Mesendoderm (in vitro differentiated cells): ENCODE measurements around the gene BCLAF3.
A peak's percentile ranks its signal among the peaks of the same experiment; 100 is the strongest.

Experiments
- DNase-seq: peaks from one replicate; pipeline ENCODE4 v3.0.0; 2013
- H2AK5ac ChIP-seq: 2 replicates; pipeline ENCODE4 v1.6.1; 2013; ENCODE audit warnings: low read length, inconsistent platforms
- H2BK120ac ChIP-seq: 2 replicates; pipeline ENCODE4 v1.6.1; 2013; ENCODE audit warnings: low read depth, mild to moderate bottlenecking, low read length, moderate library complexity, mixed read lengths
- H2BK15ac ChIP-seq: replicated peaks from 2 replicates; pipeline ENCODE4 v1.6.1; 2013; ENCODE audit warnings: low read depth, mild to moderate bottlenecking, moderate library complexity
- H2BK5ac ChIP-seq: 2 replicates; pipeline ENCODE4 v1.6.1; 2013; ENCODE audit warnings: low read length, inconsistent platforms
- H3K18ac ChIP-seq: 2 replicates; pipeline ENCODE4 v1.6.1; 2013; ENCODE audit warnings: mild to moderate bottlenecking, low read length, mixed read lengths
- H3K23ac ChIP-seq: one replicate; pipeline ENCODE4 v1.6.1; 2013; ENCODE audit warnings: low read length
- H3K27ac ChIP-seq: 2 replicates; pipeline ENCODE4 v1.5.1; 2013; ENCODE audit warnings: low read depth, mild to moderate bottlenecking, inconsistent platforms, low read length, moderate library complexity
- H3K27me3 ChIP-seq: 2 replicates; pipeline ENCODE4 v1.6.1; 2013; ENCODE audit warnings: low read length, control low read depth, mild to moderate bottlenecking, inconsistent platforms; ENCODE audit not compliant: insufficient read depth, poor library complexity
- H3K36me3 ChIP-seq: 2 replicates; pipeline ENCODE4 v1.6.1; 2013; ENCODE audit warnings: low read length, inconsistent platforms; ENCODE audit not compliant: control insufficient read depth, insufficient read depth
- H3K4ac ChIP-seq: one replicate; pipeline ENCODE4 v1.6.1; 2013; ENCODE audit warnings: low read depth, mild to moderate bottlenecking, low read length, moderate library complexity
- H3K4me1 ChIP-seq: 2 replicates; pipeline ENCODE4 v1.6.1; 2013; ENCODE audit warnings: low read depth, low read length, inconsistent platforms; ENCODE audit not compliant: control insufficient read depth
- H3K4me2 ChIP-seq: 2 replicates; pipeline ENCODE4 v1.6.1; 2013; ENCODE audit warnings: low read length
- H3K4me3 ChIP-seq: 2 replicates; pipeline ENCODE4 v1.5.1; 2013; ENCODE audit warnings: mild to moderate bottlenecking, low read length
- H3K56ac ChIP-seq: one replicate; pipeline ENCODE4 v1.6.1; 2013; ENCODE audit warnings: low read length
- H3K79me1 ChIP-seq: 2 replicates; pipeline ENCODE4 v1.6.1; 2013; ENCODE audit warnings: low read length, inconsistent platforms
- H3K79me2 ChIP-seq: 2 replicates; pipeline ENCODE4 v1.6.1; 2013; ENCODE audit warnings: mild to moderate bottlenecking, low read length; ENCODE audit not compliant: control insufficient read depth, insufficient read depth
- H3K9ac ChIP-seq: 2 replicates; pipeline ENCODE4 v1.6.1; 2013; ENCODE audit warnings: low read length, inconsistent platforms
- H4K5ac ChIP-seq: one replicate; pipeline ENCODE4 v1.6.1; 2013; ENCODE audit warnings: low read length
- H4K8ac ChIP-seq: one replicate; pipeline ENCODE4 v1.6.1; 2013; ENCODE audit warnings: low read depth, mild to moderate bottlenecking, control low read depth, low read length, moderate library complexity
- WGBS: extraction: QIAGEN DNeasy Blood & Tissue Kit; methylation state at CpG from one replicate; pipeline ENCODE4 v1.1.7; 2013; ENCODE audit warnings: low lambda C conversion rate, missing lambda C conversion rate; ENCODE audit not compliant: insufficient coverage; ENCODE audit errors: extremely low coverage; 5-methylcytosine and 5-hydroxymethylcytosine counted together

The BCLAF3 gene

DNA sequence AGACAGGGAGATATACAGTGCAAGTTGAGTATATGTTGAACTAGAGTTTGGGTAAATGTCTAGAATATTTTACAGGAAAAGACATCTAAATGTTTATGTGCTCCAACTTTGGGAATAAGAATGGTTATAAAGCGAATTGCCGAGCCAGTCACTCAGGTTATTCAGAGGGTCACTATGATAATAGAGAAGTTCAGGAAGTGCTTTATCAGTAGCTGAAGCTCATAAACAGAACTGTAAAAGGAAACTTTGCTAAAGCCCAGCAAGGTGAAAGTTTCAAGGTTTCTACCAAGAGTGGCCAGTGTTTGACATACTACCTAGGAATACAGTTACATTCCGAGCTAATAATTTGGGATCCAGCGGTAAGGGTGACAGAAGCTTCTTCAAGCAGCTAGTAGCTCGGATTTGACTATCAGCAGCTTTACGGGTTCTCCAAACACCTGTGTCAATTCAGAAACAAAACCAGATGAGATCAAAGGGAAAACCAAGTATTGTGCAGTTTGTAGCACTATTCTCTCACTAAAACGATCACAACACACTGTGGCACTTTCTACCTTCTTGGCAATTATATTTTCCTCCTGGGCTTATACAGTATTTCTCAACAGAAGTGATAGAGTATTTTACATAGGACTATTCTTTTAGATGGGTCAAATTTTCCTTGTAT is 17.2 kb upstream of the BCLAF3 start:
- Histone ChIP-seq H3K27me3 (no peaks in the 10 kb centered on the region), H3K9ac (no peak overlapping the region), H3K36me3 (no peaks in the 10 kb centered on the region), H3K18ac (no peak overlapping the region), H3K4me3 (no peak overlapping the region), H3K27ac (no peak overlapping the region), H2BK15ac (no peak overlapping the region), H2AK5ac (no peak overlapping the region), H2BK120ac (no peak overlapping the region), H3K23ac (no peak overlapping the region), H4K5ac (no peak overlapping the region), H3K79me1 (no peaks in the 10 kb centered on the region), H3K4ac (no peak overlapping the region), H2BK5ac (no peak overlapping the region), H3K79me2 (no peaks in the 10 kb centered on the region), H3K4me2 (no peak overlapping the region), H3K4me1 (no peaks in the 10 kb centered on the region), H3K56ac (no peak overlapping the region), H4K8ac (no peak overlapping the region)
- DNase-seq: no peak
- WGBS: no CpG with 5 or more reads among the region's 7 CpGs

DNA sequence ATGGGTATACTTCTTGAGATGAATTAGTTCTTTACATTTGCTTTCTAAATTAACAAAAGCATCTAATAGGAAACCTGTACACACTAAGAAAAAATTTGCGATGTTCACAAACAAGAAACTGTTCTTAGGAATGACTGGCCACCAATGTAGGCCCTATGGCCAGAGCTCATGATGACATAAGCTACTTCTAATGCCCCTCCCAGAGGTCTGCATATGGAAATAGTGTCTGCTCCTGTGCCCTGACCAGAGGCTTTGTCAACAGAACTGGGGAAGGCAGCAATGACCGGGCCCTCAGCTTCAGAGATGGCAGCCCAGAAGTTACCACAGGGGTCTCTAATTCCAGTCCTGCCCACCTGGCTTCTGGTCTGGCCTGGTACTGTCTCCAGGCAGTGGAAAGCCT is 15.0 kb upstream of the BCLAF3 start:
- Histone ChIP-seq H3K18ac (no peak overlapping the region), H4K5ac (no peak overlapping the region), H3K4me2 (no peak overlapping the region), H3K23ac (no peak overlapping the region), H4K8ac (no peak overlapping the region), H2BK5ac (no peak overlapping the region), H2BK120ac (no peak overlapping the region), H3K79me2 (no peaks in the 10 kb centered on the region), H3K36me3 (no peaks in the 10 kb centered on the region), H3K27me3 (no peaks in the 10 kb centered on the region), H3K79me1 (no peaks in the 10 kb centered on the region), H3K56ac (no peak overlapping the region), H3K9ac (no peak overlapping the region), H3K4me1 (no peaks in the 10 kb centered on the region), H3K4ac (no peak overlapping the region), H3K4me3 (no peak overlapping the region), H3K27ac (no peak overlapping the region), H2AK5ac (no peak overlapping the region), H2BK15ac (no peak overlapping the region)
- no CpG with 5 or more reads among the region's 2 CpGs for WGBS
- no peak for DNase-seq

GRCh38 chrX:20001588-20001987 is 10.7 kb upstream of the BCLAF3 start:
- Histone ChIP-seq H3K79me1 (no peaks in the 10 kb centered on the region), H3K4me3 (no peak overlapping the region), H3K18ac (no peak overlapping the region), H3K36me3 (no peaks in the 10 kb centered on the region), H2BK120ac (no peak overlapping the region), H3K27ac (no peak overlapping the region), H4K5ac (no peak overlapping the region), H2BK15ac (no peak overlapping the region), H2BK5ac (no peak overlapping the region), H3K79me2 (no peaks in the 10 kb centered on the region), H3K23ac (no peak overlapping the region), H4K8ac (no peak overlapping the region), H3K27me3 (no peaks in the 10 kb centered on the region), H2AK5ac (no peak overlapping the region), H3K56ac (no peak overlapping the region), H3K4me2 (no peak overlapping the region), H3K9ac (no peak overlapping the region), H3K4ac (no peak overlapping the region), H3K4me1 (no peaks in the 10 kb centered on the region)
- no CpG with 5 or more reads among the region's 4 CpGs for WGBS
- DNase-seq: no peak

DNA sequence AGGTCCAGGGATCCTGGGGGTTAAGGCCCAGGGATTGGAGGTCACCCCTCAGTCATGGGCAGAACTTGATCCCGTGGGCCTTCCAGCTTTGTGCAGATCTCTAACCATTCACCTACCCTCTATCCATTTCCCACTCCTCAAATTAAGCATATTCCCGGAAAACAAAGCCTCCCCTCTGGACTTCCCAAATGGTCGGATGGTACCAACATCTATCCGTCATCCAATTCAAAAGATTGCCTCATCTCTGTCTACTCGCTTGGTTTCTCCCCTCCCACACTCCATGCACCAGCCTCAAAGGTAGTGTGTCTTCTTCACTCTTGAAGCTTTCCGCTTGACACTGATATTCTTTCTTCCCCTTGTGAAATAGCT is 473 bp upstream of the BCLAF3 start:
- H3K4me3 ChIP-seq: no peak overlapping the region
- H3K79me2 ChIP-seq: no peaks in the 10 kb centered on the region
- WGBS: no CpG with 5 or more reads among the region's 6 CpGs
- no peaks in the 10 kb centered on the region for H3K4me1 ChIP-seq
- H4K8ac ChIP-seq: no peak overlapping the region
- no peak overlapping the region for H3K9ac ChIP-seq
- peak overlapping the region; percentile 2 for H3K56ac ChIP-seq
- no peak overlapping the region for H2AK5ac ChIP-seq
- H2BK120ac ChIP-seq: no peak overlapping the region
- H3K27me3 ChIP-seq: no peaks in the 10 kb centered on the region
- peak overlapping the region; percentile 36 for H3K4ac ChIP-seq
- no peak for DNase-seq
- no peaks in the 10 kb centered on the region for H3K36me3 ChIP-seq
- H3K23ac ChIP-seq: no peak overlapping the region
- no peaks in the 10 kb centered on the region for H3K79me1 ChIP-seq
- H3K4me2 ChIP-seq: no peak overlapping the region
- no peak overlapping the region for H4K5ac ChIP-seq
- no peak overlapping the region for H3K18ac ChIP-seq
- no peak overlapping the region for H2BK15ac ChIP-seq
- H2BK5ac ChIP-seq: no peak overlapping the region
- no peak overlapping the region for H3K27ac ChIP-seq

DNA sequence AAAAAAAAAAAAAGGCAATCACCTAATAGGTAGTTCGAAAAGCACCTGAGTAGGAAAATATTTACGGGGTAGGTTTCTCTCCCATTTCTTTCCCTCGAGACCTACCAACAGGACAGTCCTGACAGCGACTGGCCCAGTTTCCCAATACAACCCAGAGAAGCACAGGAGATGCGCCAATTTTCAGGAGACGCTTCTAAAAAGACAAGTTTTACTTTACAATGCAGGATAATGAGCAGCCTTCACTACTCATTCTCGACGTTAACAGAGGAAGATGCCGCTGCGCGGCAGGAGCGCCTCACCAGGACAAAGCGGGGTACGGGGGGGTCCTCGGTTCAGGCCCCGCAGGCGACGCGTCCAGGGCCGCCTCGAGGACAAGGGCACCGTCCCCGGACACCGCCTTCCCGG is 708 bp downstream of the BCLAF3 start:
- no CpG with 5 or more reads among the region's 25 CpGs for WGBS
- no peak overlapping the region for H4K8ac ChIP-seq
- no peaks in the 10 kb centered on the region for H3K79me2 ChIP-seq
- H3K18ac ChIP-seq: no peak overlapping the region
- H3K27me3 ChIP-seq: no peaks in the 10 kb centered on the region
- H3K79me1 ChIP-seq: no peaks in the 10 kb centered on the region
- no peak overlapping the region for H3K4ac ChIP-seq
- H3K4me2 ChIP-seq: peak overlapping the region; percentile 42
- no peak overlapping the region for H2BK15ac ChIP-seq
- no peak overlapping the region for H2BK5ac ChIP-seq
- H3K23ac ChIP-seq: no peak overlapping the region
- no peak overlapping the region for H3K27ac ChIP-seq
- no peak for DNase-seq
- H3K9ac ChIP-seq: peak overlapping the region; percentile 47
- H4K5ac ChIP-seq: no peak overlapping the region
- H3K4me1 ChIP-seq: no peaks in the 10 kb centered on the region
- peak overlapping the region; percentile 50 for H3K4me3 ChIP-seq
- peak overlapping the region; percentile 49 for H3K56ac ChIP-seq
- no peaks in the 10 kb centered on the region for H3K36me3 ChIP-seq
- H2BK120ac ChIP-seq: no peak overlapping the region
- no peak overlapping the region for H2AK5ac ChIP-seq

- Histone ChIP-seq H3K79me1 (no peaks in the 10 kb centered on the region), H2BK120ac (no peak overlapping the region), H3K4me2 (no peak overlapping the region), H3K23ac (no peak overlapping the region), H3K27me3 (no peaks in the 10 kb centered on the region), H3K36me3 (no peaks in the 10 kb centered on the region), H3K4ac (no peak overlapping the region), H2BK15ac (no peak overlapping the region), H3K56ac (no peak overlapping the region), H3K79me2 (no peaks in the 10 kb centered on the region), H3K18ac (no peak overlapping the region), H4K5ac (no peak overlapping the region), H4K8ac (no peak overlapping the region), H3K9ac (no peak overlapping the region), H2AK5ac (no peak overlapping the region), H3K4me1 (no peaks in the 10 kb centered on the region), H3K27ac (no peak overlapping the region), H3K4me3 (no peak overlapping the region), H2BK5ac (no peak overlapping the region)
- no peak for DNase-seq
- no CpG with 5 or more reads among the region's 5 CpGs for WGBS
Measured at GRCh38 chrX:19987856-19988255, 3.0 kb downstream of the BCLAF3 start.
